KG1 (cell line): ENCODE results near the gene RPL19.

Experiments
- DNase-seq: peaks from one replicate; lab custom pipeline; 2025; lab: John Stamatoyannopoulos, UW

Gene RPL19

GRCh38 chr17:39224778-39225307 is 24.8 kb downstream of the RPL19 start:
- DNase-seq = no peak

GRCh38 chr17:39225308-39225958 is 25.4 kb downstream of the RPL19 start, which contains the start of gene STAC2:
STAC2 (minus strand) TSS chr17:39225945; CDS start chr17:39225502, 443 bp downstream.
- no peak for DNase-seq

- no peak for DNase-seq
Observed at GRCh38 chr17:39225959-39226683, 26.0 kb downstream of the RPL19 start.

GRCh38 chr17:39227364-39227919 is 27.4 kb downstream of the RPL19 start:
- DNase-seq = no peak

- no peak for DNase-seq
Observed at GRCh38 chr17:39229274-39229913, 29.3 kb downstream of the RPL19 start.

GRCh38 chr17:39230361-39230760 is 30.3 kb downstream of the RPL19 start:
- DNase-seq = no peak

- DNase-seq = no peak
Observed at GRCh38 chr17:39231091-39231561, 31.0 kb downstream of the RPL19 start.

GRCh38 chr17:39231591-39232551 is 31.8 kb downstream of the RPL19 start:
- DNase-seq = peak; percentile 14

- DNase-seq = peak; percentile 65
Observed at GRCh38 chr17:39235555-39236449, 35.7 kb downstream of the RPL19 start.

GRCh38 chr17:39236450-39236927 is 36.4 kb downstream of the RPL19 start:
- DNase-seq = no peak

GRCh38 chr17:39236981-39237441 is 36.9 kb downstream of the RPL19 start:
- no peak for DNase-seq

- no peak for DNase-seq
Observed at GRCh38 chr17:39237586-39237985, 37.5 kb downstream of the RPL19 start.

GRCh38 chr17:39238311-39238972 is 38.4 kb downstream of the RPL19 start:
- no peak for DNase-seq

- no peak for DNase-seq
Observed at GRCh38 chr17:39239640-39240314, 39.7 kb downstream of the RPL19 start.

GRCh38 chr17:39240631-39241030 is 40.5 kb downstream of the RPL19 start:
- no peak for DNase-seq

GRCh38 chr17:39243155-39243554 is 43.1 kb downstream of the RPL19 start:
- no peak for DNase-seq

GRCh38 chr17:39244016-39244599 is 44.0 kb downstream of the RPL19 start:
- no peak for DNase-seq
